Right forelimb (tissue), 1 donor: Measurements from ENCODE around the gene UGT1A5.

ENCODE experiments used
- DNase-seq: peaks from one replicate; pipeline ENCODE4 v3.0.0-alpha.2; 2018

UGT1A5 gene

GRCh38 chr2:233712611-233713261 is at the start of gene UGT1A5:
TSS of gene UGT1A5 (plus strand) at chr2:233712907. CDS start at chr2:233712992, 85 bp downstream.
- DNase-seq = no peak

- DNase-seq = no peak
Measured at GRCh38 chr2:233663911-233664310, 48.8 kb upstream of the UGT1A5 start.

GRCh38 chr2:233668605-233669260 is 44.0 kb upstream of the UGT1A5 start:
- DNase-seq = no peak

GRCh38 chr2:233671290-233672161 is 41.2 kb upstream of the UGT1A5 start, which contains the start of gene UGT1A9:
TSS of gene UGT1A9 (plus strand) at chr2:233671898. CDS start at chr2:233671935, 37 bp downstream.
- DNase-seq = no peak

- DNase-seq = no peak
Measured at GRCh38 chr2:233672886-233673285, 39.8 kb upstream of the UGT1A5 start.

GRCh38 chr2:233673896-233674295 is 38.8 kb upstream of the UGT1A5 start:
- DNase-seq = no peak

GRCh38 chr2:233674314-233674713 is 38.4 kb upstream of the UGT1A5 start:
- DNase-seq = no peak

- DNase-seq = no peak
Measured at GRCh38 chr2:233674995-233675394, 37.7 kb upstream of the UGT1A5 start.

GRCh38 chr2:233676046-233676445 is 36.7 kb upstream of the UGT1A5 start:
- DNase-seq = no peak

GRCh38 chr2:233679196-233679595 is 33.5 kb upstream of the UGT1A5 start:
- no peak for DNase-seq

- DNase-seq = no peak
Measured at GRCh38 chr2:233680361-233681045, 32.2 kb upstream of the UGT1A5 start.

GRCh38 chr2:233681521-233682099 is 31.1 kb upstream of the UGT1A5 start, which contains the start of gene UGT1A7:
TSS of gene UGT1A7 (plus strand) at chr2:233681901. CDS start at chr2:233681938, 37 bp downstream.
- no peak for DNase-seq

GRCh38 chr2:233684640-233685039 is 28.1 kb upstream of the UGT1A5 start:
- no peak for DNase-seq

- DNase-seq = no peak
Measured at GRCh38 chr2:233686928-233687327, 25.8 kb upstream of the UGT1A5 start.

GRCh38 chr2:233688341-233688740 is 24.4 kb upstream of the UGT1A5 start:
- DNase-seq = no peak

- no peak for DNase-seq
Measured at GRCh38 chr2:233689031-233689430, 23.7 kb upstream of the UGT1A5 start.

- no peak for DNase-seq
Measured at GRCh38 chr2:233689501-233689900, 23.2 kb upstream of the UGT1A5 start.

- no peak for DNase-seq
Measured at GRCh38 chr2:233690444-233690843, 22.3 kb upstream of the UGT1A5 start.

- DNase-seq = no peak
Measured at GRCh38 chr2:233691443-233692433, 21.0 kb upstream of the UGT1A5 start.

GRCh38 chr2:233692648-233693047 is 20.1 kb upstream of the UGT1A5 start, which contains the start of gene UGT1A6:
TSS of gene UGT1A6 (plus strand) at chr2:233692890. CDS start at chr2:233693005, 115 bp downstream.
- DNase-seq = no peak

- DNase-seq = no peak
Measured at GRCh38 chr2:233693963-233694362, 18.7 kb upstream of the UGT1A5 start.
